NAMALWA (cell line): ENCODE results near the gene LAMTOR2.
"Not testable (repeated sequence)": the region's sequence is repeated elsewhere in the genome, so short reads cannot be mapped to it uniquely, and the experiment has no call there.

Source experiments
- DNase-seq: peaks from one replicate; pipeline ENCODE4 v3.0.0-alpha.2; 2015; ENCODE audit warnings: low spot score

The LAMTOR2 gene

GRCh38 chr1:156054500-156055280 is at the start of gene LAMTOR2:
Gene LAMTOR2 (plus strand): TSS chr1:156054782. CDS start chr1:156054890, 108 bp downstream.
- peak; percentile 99 for DNase-seq

GRCh38 chr1:156004843-156005584 is 49.6 kb upstream of the LAMTOR2 start:
- DNase-seq: no peak

GRCh38 chr1:156006666-156007376 is 47.8 kb upstream of the LAMTOR2 start:
- no peak for DNase-seq

- no peak for DNase-seq
Measured at GRCh38 chr1:156009404-156009803, 45.2 kb upstream of the LAMTOR2 start.

GRCh38 chr1:156012051-156012817 is 42.3 kb upstream of the LAMTOR2 start:
- DNase-seq: no peak

- DNase-seq: no peak
Measured at GRCh38 chr1:156014829-156015228, 39.8 kb upstream of the LAMTOR2 start.

GRCh38 chr1:156019946-156020292 is 34.7 kb upstream of the LAMTOR2 start:
- no peak for DNase-seq

GRCh38 chr1:156020293-156021092 is 34.1 kb upstream of the LAMTOR2 start, which contains the start of gene SSR2:
Gene SSR2 (minus strand): TSS chr1:156020951. CDS start chr1:156020167, 784 bp downstream.
- peak; percentile 97 for DNase-seq

- DNase-seq: no peak
Measured at GRCh38 chr1:156021093-156021428, 33.5 kb upstream of the LAMTOR2 start.

- DNase-seq: no peak
Measured at GRCh38 chr1:156021954-156022353, 32.6 kb upstream of the LAMTOR2 start.

- no peak for DNase-seq
Measured at GRCh38 chr1:156024801-156025200, 29.8 kb upstream of the LAMTOR2 start.

- peak; percentile 76 for DNase-seq
Measured at GRCh38 chr1:156025876-156026275, 28.7 kb upstream of the LAMTOR2 start.

- DNase-seq: no peak
Measured at GRCh38 chr1:156026588-156026987, 28.0 kb upstream of the LAMTOR2 start.

- no peak for DNase-seq
Measured at GRCh38 chr1:156033011-156033410, 21.6 kb upstream of the LAMTOR2 start.

- not testable (repeated sequence) for DNase-seq
Measured at GRCh38 chr1:156034991-156035390, 19.6 kb upstream of the LAMTOR2 start.

- DNase-seq: no peak
Measured at GRCh38 chr1:156042828-156043227, 11.8 kb upstream of the LAMTOR2 start.

- DNase-seq: no peak
Measured at GRCh38 chr1:156045076-156045475, 9.5 kb upstream of the LAMTOR2 start.

GRCh38 chr1:156048663-156049258 is 5.8 kb upstream of the LAMTOR2 start:
- DNase-seq: no peak

- no peak for DNase-seq
Measured at GRCh38 chr1:156050376-156050775, 4.2 kb upstream of the LAMTOR2 start.

- no peak for DNase-seq
Measured at GRCh38 chr1:156051011-156051725, 3.4 kb upstream of the LAMTOR2 start.
